SK-N-SH treated with all-trans-retinoic acid at 6 μM for 48 hours (cell line): ENCODE data around the gene GNA15.

Source experiments
- ATAC-seq: fragments of 200-7000 bp; cut with Tn5 transposase; 3 replicates; pipeline ENCODE4 v1.9.1; 2020; ENCODE audit warnings: mild to moderate bottlenecking, moderate library complexity
- ARNTL ChIP-seq: fragments of 450-650 bp; formaldehyde crosslinking; IDR thresholded peaks from 2 replicates; pipeline ENCODE4 v1.5.0; 2020; ENCODE audit warnings: low read depth, mild to moderate bottlenecking, moderate library complexity, borderline replicate concordance
- BACH2 ChIP-seq: fragments of 250-450 bp; sonication (Bioruptor Pico); IDR thresholded peaks from 2 replicates; pipeline ENCODE4 v1.9.0; 2021; ENCODE audit warnings: mild to moderate bottlenecking, borderline replicate concordance
- CSDC2 ChIP-seq: fragments of 250-450 bp; sonication (Bioruptor Pico); IDR thresholded peaks from 2 replicates; pipeline ENCODE4 v1.5.0; 2020; ENCODE audit warnings: mild to moderate bottlenecking, moderate library complexity
- ESRRG ChIP-seq: fragments of 250-450 bp; sonication (Bioruptor Pico); IDR thresholded peaks from 2 replicates; pipeline ENCODE4 v1.6.1; 2021; ENCODE audit warnings: mild to moderate bottlenecking
- GLIS3 ChIP-seq: fragments of 250-450 bp; sonication (Bioruptor Pico); IDR thresholded peaks from 2 replicates; pipeline ENCODE4 v1.5.0; 2020; ENCODE audit warnings: mild to moderate bottlenecking, moderate library complexity
- ISL1 ChIP-seq: fragments of 250-450 bp; sonication (Bioruptor Pico); IDR thresholded peaks from 2 replicates; pipeline ENCODE4 v2.1.2; 2022; ENCODE audit warnings: mild to moderate bottlenecking, moderate library complexity
- OSR1 ChIP-seq: fragments of 250-450 bp; sonication (Bioruptor Pico); IDR thresholded peaks from 2 replicates; pipeline ENCODE4 v1.8.0; 2022; ENCODE audit warnings: moderate library complexity, mild to moderate bottlenecking, inconsistent platforms
- RARB ChIP-seq: fragments of 250-450 bp; sonication (Bioruptor Pico); IDR thresholded peaks from 2 replicates; pipeline ENCODE4 v1.8.0; 2021; ENCODE audit warnings: mild to moderate bottlenecking, moderate library complexity
- SNAI2 ChIP-seq: fragments of 250-450 bp; sonication (Bioruptor Pico); IDR thresholded peaks from 2 replicates; pipeline ENCODE4 v1.5.0; 2020; ENCODE audit warnings: mild to moderate bottlenecking, moderate library complexity
- TOX ChIP-seq: fragments of 250-450 bp; sonication (Bioruptor Pico); IDR thresholded peaks from 2 replicates; pipeline ENCODE4 v1.8.0; 2021; ENCODE audit warnings: mild to moderate bottlenecking, moderate library complexity, borderline replicate concordance
- ZFP3 ChIP-seq: fragments of 250-450 bp; sonication (Bioruptor Pico); IDR thresholded peaks from 2 replicates; pipeline ENCODE4 v1.5.0; 2020; ENCODE audit warnings: mild to moderate bottlenecking, moderate library complexity
- ZFP30 ChIP-seq: fragments of 450-650 bp; formaldehyde crosslinking; IDR thresholded peaks from 2 replicates; pipeline ENCODE4 v1.5.0; 2022; ENCODE audit warnings: mild to moderate bottlenecking, moderate library complexity
- ZNF565 ChIP-seq: fragments of 450-650 bp; formaldehyde crosslinking; conservative IDR thresholded peaks from 2 replicates; pipeline ENCODE4 v1.5.0; 2020; ENCODE audit warnings: low read depth, mild to moderate bottlenecking, moderate library complexity
- ZNF70 ChIP-seq: fragments of 450-650 bp; formaldehyde crosslinking; IDR thresholded peaks from 2 replicates; pipeline ENCODE4 v1.5.0; 2020; ENCODE audit warnings: mild to moderate bottlenecking, moderate library complexity
- ZNF8 ChIP-seq: fragments of 450-650 bp; formaldehyde crosslinking; IDR thresholded peaks from 2 replicates; pipeline ENCODE4 v1.5.0; 2020; ENCODE audit warnings: mild to moderate bottlenecking, moderate library complexity
- TF ChIP-seq, protein P1 (sequence below): fragments of 250-450 bp; sonication (Bioruptor Pico); IDR thresholded peaks from 2 replicates; pipeline ENCODE4 v1.5.1; 2020; ENCODE audit warnings: low read depth, mild to moderate bottlenecking, moderate library complexity
- TF ChIP-seq, protein P2 (sequence below): fragments of 250-450 bp; sonication (Bioruptor Pico); IDR thresholded peaks from 2 replicates; pipeline ENCODE4 v1.8.0; 2021; ENCODE audit warnings: low read depth, mild to moderate bottlenecking, moderate library complexity, borderline replicate concordance
- TF ChIP-seq, protein P3 (sequence below): fragments of 250-450 bp; sonication (Bioruptor Pico); IDR thresholded peaks from 2 replicates; pipeline ENCODE4 v1.8.0; 2020; ENCODE audit warnings: mild to moderate bottlenecking, moderate library complexity, borderline replicate concordance
- TF ChIP-seq, protein P4 (sequence below): fragments of 250-450 bp; sonication (Bioruptor Pico); IDR thresholded peaks from 2 replicates; pipeline ENCODE4 v1.5.0; 2020; ENCODE audit warnings: mild to moderate bottlenecking, moderate library complexity
- TF ChIP-seq, protein P5 (sequence below): fragments of 250-450 bp; sonication (Bioruptor Pico); IDR thresholded peaks from 2 replicates; pipeline ENCODE4 v1.5.1; 2021; ENCODE audit warnings: mild to moderate bottlenecking, moderate library complexity

The GNA15 gene

DNA sequence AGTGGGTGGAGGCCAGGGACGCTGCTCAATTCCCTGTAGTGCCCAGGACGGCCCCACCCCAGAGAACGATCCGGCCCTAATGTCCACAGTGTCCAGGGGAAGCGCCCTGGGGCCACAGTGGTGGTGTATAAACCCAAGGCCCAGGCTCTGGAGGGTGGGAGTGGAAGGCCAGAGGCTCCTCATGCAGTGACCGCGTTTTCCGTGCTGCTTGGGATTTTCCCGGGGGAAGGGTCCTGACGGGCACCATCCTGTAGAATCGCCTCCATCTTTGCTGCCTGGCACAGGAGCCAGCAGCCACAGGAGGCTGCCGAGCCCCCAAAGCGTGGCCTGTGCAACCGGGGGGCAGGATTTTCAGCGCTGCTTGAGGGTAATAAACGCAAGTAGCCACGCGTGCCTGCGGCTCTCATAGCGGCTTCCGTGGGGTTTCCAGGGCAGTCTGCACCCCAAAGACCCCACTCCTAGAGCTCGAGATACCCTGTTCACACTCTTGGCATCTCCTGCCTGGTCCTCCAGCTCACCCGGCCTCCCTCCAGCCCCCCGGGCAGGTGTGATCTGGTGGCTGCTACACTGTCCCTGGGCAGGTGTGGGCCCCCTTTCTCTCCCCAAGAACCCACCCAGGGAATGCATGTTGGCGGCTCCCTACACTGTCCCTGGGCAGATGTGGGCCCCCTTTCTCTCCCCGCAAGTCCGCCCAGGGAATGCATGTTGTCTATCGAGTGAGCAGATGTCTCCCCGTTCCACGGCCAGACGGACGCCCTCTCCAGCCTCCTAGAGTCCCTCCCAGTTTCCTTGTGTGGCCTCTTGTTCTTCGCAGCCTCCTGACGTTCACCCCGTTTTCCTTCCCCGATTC lies 52.1 kb downstream of the GNA15 start:
- TF ChIP-seq BACH2 (CRISPR knock-in tag) (no peak), ISL1 (CRISPR knock-in tag) (no peak), ZFP30 (CRISPR knock-in tag) (no peak)
- no peak for ATAC-seq

DNA sequence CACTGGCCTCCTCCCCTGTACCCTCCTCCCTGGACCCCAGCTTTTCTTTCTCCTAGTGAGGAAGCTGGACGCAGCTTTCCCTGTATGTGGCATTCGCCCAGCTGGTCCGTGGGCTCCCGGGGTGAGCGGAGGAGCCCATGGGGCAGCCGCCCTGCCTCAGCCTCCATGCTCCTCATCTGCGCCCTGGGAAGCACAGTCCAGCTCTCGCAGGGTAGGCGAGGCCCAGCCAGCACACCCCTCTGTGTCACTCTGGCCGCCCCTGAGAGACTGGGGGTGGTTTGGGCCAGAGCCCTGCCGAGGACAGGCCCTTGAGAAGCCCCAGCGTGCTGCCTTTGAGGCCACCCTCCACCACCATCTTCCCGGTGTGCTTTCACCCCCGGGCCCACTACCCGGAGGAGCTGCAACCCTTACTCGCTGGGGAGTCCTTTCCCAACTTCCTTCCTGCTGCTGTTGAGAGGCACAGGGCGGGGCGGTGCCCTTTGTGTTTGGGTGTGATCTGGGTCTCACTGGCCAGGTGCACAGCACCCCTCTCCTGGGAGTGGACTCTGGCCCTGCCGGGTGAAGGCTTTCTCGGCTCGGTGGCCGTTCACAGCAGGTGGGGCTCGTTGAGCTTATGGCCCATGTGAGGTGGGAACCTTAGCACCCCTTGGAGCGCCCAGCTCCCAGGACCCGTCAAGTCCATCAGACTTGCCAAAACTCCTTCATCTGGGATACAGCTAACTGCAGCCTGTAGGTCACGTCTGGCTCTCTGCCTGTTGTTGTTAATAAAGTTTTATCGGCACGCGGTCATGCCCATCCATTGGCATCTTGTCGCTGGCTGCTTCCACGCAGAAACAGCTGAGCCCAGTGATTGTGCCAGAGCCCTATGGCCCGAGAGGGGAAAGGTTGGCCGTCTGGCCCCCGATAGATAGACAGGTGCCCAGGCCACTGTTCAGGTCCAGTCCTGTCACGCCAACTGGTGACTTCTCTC lies 53.1 kb downstream of the GNA15 start:
- TF ChIP-seq ZFP30 (CRISPR knock-in tag) (no peak), ZNF565 (CRISPR knock-in tag) (no peak), CSDC2 (CRISPR knock-in tag) (no peak), BACH2 (CRISPR knock-in tag) (no peak), ZFP3 (CRISPR knock-in tag) (no peak), GLIS3 (CRISPR knock-in tag) (no peak), ESRRG (CRISPR knock-in tag) (no peak), ZNF8 (CRISPR knock-in tag) (no peak), OSR1 (CRISPR knock-in tag) (no peak), SNAI2 (CRISPR knock-in tag) (no peak), ISL1 (CRISPR knock-in tag) (no peak), RARB (CRISPR knock-in tag) (no peak), TOX (CRISPR knock-in tag) (no peak), ARNTL (no peak), ZNF70 (no peak)
- TF ChIP-seq, protein P1, sequence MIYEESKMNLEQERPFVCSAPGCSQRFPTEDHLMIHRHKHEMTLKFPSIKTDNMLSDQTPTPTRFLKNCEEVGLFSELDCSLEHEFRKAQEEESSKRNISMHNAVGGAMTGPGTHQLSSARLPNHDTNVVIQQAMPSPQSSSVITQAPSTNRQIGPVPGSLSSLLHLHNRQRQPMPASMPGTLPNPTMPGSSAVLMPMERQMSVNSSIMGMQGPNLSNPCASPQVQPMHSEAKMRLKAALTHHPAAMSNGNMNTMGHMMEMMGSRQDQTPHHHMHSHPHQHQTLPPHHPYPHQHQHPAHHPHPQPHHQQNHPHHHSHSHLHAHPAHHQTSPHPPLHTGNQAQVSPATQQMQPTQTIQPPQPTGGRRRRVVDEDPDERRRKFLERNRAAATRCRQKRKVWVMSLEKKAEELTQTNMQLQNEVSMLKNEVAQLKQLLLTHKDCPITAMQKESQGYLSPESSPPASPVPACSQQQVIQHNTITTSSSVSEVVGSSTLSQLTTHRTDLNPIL: no peak
- TF ChIP-seq, protein P2, sequence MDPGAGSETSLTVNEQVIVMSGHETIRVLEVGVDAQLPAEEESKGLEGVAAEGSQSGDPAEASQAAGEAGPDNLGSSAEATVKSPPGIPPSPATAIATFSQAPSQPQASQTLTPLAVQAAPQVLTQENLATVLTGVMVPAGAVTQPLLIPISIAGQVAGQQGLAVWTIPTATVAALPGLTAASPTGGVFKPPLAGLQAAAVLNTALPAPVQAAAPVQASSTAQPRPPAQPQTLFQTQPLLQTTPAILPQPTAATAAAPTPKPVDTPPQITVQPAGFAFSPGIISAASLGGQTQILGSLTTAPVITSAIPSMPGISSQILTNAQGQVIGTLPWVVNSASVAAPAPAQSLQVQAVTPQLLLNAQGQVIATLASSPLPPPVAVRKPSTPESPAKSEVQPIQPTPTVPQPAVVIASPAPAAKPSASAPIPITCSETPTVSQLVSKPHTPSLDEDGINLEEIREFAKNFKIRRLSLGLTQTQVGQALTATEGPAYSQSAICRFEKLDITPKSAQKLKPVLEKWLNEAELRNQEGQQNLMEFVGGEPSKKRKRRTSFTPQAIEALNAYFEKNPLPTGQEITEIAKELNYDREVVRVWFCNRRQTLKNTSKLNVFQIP: no peak
- TF ChIP-seq, protein P3, sequence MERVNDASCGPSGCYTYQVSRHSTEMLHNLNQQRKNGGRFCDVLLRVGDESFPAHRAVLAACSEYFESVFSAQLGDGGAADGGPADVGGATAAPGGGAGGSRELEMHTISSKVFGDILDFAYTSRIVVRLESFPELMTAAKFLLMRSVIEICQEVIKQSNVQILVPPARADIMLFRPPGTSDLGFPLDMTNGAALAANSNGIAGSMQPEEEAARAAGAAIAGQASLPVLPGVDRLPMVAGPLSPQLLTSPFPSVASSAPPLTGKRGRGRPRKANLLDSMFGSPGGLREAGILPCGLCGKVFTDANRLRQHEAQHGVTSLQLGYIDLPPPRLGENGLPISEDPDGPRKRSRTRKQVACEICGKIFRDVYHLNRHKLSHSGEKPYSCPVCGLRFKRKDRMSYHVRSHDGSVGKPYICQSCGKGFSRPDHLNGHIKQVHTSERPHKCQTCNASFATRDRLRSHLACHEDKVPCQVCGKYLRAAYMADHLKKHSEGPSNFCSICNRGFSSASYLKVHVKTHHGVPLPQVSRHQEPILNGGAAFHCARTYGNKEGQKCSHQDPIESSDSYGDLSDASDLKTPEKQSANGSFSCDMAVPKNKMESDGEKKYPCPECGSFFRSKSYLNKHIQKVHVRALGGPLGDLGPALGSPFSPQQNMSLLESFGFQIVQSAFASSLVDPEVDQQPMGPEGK (CRISPR knock-in tag): no peak
- TF ChIP-seq, protein P4, sequence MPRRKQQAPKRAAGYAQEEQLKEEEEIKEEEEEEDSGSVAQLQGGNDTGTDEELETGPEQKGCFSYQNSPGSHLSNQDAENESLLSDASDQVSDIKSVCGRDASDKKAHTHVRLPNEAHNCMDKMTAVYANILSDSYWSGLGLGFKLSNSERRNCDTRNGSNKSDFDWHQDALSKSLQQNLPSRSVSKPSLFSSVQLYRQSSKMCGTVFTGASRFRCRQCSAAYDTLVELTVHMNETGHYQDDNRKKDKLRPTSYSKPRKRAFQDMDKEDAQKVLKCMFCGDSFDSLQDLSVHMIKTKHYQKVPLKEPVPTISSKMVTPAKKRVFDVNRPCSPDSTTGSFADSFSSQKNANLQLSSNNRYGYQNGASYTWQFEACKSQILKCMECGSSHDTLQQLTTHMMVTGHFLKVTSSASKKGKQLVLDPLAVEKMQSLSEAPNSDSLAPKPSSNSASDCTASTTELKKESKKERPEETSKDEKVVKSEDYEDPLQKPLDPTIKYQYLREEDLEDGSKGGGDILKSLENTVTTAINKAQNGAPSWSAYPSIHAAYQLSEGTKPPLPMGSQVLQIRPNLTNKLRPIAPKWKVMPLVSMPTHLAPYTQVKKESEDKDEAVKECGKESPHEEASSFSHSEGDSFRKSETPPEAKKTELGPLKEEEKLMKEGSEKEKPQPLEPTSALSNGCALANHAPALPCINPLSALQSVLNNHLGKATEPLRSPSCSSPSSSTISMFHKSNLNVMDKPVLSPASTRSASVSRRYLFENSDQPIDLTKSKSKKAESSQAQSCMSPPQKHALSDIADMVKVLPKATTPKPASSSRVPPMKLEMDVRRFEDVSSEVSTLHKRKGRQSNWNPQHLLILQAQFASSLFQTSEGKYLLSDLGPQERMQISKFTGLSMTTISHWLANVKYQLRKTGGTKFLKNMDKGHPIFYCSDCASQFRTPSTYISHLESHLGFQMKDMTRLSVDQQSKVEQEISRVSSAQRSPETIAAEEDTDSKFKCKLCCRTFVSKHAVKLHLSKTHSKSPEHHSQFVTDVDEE (CRISPR knock-in tag): no peak
- TF ChIP-seq, protein P5, sequence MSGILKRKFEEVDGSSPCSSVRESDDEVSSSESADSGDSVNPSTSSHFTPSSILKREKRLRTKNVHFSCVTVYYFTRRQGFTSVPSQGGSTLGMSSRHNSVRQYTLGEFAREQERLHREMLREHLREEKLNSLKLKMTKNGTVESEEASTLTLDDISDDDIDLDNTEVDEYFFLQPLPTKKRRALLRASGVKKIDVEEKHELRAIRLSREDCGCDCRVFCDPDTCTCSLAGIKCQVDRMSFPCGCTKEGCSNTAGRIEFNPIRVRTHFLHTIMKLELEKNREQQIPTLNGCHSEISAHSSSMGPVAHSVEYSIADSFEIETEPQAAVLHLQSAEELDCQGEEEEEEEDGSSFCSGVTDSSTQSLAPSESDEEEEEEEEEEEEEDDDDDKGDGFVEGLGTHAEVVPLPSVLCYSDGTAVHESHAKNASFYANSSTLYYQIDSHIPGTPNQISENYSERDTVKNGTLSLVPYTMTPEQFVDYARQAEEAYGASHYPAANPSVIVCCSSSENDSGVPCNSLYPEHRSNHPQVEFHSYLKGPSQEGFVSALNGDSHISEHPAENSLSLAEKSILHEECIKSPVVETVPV (CRISPR knock-in tag): no peak
- no peak for ATAC-seq
